ENCODE measurements around the gene RAB36. TPM values are rescaled to one million over a fixed set of nuclear protein-coding genes. Genes with fewer than 3 reads are reported as not detected.

Gene RAB36
- total RNA-seq, 4 donors from 2014 or later, result 1.2 to 3.6 (median 1.8) TPM

DNA sequence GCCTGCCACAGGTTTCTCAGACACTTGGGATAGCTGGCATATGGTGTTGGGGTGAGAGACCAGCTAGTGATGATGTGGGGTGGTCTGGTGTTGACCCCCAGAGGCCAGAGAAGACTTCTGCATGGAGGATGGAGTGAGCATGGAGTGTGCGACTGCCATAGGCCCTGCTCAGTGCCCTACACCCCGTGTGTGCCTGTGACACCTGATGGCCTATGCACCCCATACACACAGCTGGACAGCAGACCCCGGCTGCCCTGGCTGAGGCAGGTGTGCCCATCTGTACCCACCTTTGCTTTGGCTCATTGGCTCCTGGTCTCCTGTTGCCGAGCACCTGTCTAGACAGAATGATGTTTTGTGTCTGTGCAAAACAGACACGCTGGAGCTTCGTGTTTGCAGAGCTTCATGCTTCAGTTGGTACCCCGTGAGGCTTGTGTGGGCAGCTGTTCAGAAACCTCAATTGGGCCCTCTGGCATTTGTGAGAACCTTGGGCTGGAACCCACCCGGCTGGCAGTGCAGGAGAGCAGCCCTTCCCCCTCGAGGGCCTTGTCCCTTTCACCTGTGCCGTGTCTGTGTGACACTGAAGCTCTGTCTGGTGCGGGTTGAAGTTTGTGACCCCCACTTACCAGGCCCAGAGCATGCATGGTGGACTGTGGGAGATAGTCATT lies 62.6 kb downstream of the RAB36 start:
- no peak for DNase-seq (ENCODE audit: low spot score in 2 of 2)
- WGBS, 2 donors, result 90 to 93% methylated on average over 10 to 11 of the region's 11 CpGs
- intact Hi-C loops (cut with DNase I; ENCODE audit: low total_unique reads), result no loop called here
- H3K4me3 ChIP-seq (ENCODE audit: low read depth, poor library complexity, severe bottlenecking), result no peak overlapping the region
- TF ChIP-seq POLR2A (IDR thresholded peaks at IDR 0.05), result no peak
- TF ChIP-seq, protein P1, sequence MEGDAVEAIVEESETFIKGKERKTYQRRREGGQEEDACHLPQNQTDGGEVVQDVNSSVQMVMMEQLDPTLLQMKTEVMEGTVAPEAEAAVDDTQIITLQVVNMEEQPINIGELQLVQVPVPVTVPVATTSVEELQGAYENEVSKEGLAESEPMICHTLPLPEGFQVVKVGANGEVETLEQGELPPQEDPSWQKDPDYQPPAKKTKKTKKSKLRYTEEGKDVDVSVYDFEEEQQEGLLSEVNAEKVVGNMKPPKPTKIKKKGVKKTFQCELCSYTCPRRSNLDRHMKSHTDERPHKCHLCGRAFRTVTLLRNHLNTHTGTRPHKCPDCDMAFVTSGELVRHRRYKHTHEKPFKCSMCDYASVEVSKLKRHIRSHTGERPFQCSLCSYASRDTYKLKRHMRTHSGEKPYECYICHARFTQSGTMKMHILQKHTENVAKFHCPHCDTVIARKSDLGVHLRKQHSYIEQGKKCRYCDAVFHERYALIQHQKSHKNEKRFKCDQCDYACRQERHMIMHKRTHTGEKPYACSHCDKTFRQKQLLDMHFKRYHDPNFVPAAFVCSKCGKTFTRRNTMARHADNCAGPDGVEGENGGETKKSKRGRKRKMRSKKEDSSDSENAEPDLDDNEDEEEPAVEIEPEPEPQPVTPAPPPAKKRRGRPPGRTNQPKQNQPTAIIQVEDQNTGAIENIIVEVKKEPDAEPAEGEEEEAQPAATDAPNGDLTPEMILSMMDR (IDR thresholded peaks at IDR 0.05), result no peak

DNA sequence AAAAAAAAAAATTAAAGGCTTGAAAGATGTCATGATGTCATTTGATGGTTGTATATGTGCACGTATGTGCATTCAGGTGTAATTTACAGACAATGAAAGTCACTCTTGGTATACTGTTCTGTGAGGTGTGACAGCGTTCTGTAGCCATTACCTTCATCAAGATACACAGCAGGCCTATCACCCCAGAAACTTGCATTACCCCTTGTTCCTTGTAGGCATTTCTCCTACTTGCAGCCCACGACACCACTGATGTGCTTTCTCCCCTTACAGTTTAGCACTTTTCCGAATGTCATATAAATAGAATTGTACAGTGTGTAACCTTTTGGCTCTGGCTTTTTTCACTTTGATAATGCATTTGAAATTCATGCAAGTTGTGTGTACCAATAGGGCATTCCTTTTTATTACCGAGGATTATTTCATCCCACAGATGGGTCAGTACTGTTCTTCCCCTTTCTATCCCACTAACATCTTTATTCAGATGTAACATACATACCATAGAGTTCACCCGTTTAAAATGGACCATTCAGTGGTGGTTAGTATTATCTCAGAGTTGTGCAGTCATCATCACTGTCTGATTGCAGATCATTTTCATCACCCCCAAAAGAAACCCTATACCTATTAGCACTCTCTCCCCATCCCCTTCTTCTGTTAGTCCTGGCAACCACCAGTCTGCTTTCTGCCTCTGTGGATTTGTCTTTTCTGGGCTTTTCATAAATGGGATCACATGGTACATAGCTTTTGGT lies 65.3 kb downstream of the RAB36 start:
- intact Hi-C loops (cut with DNase I; ENCODE audit: low total_unique reads), result no loop called here
- WGBS, 2 donors, result 89 to 93% methylated on average over 6 of the region's 6 CpGs
- H3K4me3 ChIP-seq (ENCODE audit: low read depth, poor library complexity, severe bottlenecking), result no peak overlapping the region
- DNase-seq (ENCODE audit: low spot score in 2 of 2), result no peak
- TF ChIP-seq, protein P1 (IDR thresholded peaks at IDR 0.05), result no peak
- TF ChIP-seq POLR2A (IDR thresholded peaks at IDR 0.05), result no peak

DNA sequence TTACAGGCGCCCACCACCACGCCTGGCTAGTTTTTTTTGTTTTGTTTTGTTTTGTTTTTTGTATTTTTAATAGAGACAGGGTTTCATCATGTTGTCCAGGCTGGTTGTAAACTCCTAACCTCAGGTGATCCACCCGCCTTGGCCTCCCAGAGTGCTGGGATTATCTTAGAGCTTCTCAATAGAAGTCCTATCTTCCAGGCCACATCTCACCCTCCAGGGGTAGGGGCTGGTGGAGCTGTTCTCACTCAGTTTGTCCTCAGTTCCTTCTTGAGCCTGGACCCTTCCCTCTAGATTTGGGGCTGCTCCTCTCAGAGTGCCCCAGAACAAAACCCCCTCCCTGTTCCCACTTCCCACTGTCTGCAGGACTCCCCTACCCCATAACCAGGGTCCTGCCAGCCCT lies 66.3 kb downstream of the RAB36 start:
- H3K4me3 ChIP-seq (ENCODE audit: low read depth, poor library complexity, severe bottlenecking), result no peak overlapping the region
- no peak for DNase-seq (ENCODE audit: low spot score in 2 of 2)
- 94 to 95% methylated on average over 3 of the region's 3 CpGs for whole genome bisulfite sequencing, 2 donors
- intact Hi-C loops (cut with DNase I; ENCODE audit: low total_unique reads), result no loop called here
- TF ChIP-seq, protein P1 (IDR thresholded peaks at IDR 0.05), result no peak
- TF ChIP-seq POLR2A (IDR thresholded peaks at IDR 0.05), result no peak

DNA sequence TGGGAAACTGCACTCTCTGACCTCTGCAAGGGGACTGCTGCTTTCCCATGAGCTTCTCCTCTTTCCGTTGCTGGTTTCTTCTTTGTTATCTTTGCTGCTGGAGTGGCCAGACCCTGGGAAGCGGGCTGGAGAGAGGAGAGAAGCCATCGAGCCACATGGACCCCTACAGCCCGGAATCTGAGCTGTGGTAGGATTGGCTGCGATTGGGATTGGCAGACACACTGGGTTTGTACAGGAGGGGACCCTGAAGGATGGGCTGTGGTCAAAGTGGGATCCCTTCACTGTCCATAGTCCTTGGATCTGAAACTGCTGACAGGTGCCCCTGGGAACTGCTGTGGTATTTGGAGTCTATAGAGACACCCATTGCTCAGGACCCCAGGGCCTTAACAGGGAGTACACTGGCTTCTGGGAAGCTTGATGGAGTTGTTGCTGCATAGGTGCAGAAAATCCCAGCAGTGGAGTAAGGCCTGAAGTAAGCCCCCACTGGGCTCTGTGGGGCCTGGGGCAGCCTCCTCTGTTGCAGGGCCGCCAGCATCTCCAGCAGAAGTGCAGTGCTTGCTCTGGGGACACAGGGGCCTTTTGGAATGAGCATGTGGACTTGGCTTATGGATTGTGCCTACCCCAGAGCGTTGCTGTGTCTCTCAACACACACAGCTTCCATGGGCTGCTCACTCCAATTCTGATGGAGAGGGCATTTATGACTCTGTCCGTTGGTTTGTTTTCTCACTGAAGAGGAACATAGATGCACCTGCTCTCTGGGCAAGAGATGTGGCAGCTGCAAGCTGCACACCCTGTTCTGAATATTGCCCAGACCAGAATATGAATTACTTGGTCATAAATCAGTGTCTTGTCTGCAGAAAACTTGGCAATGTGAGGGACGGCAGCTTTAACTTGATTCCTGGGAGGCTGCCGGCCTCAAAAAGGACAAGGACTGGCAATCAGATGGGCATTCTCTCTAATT lies 67.1 kb downstream of the RAB36 start:
- intact Hi-C loops (cut with DNase I; ENCODE audit: low total_unique reads), result no loop called here
- no peak for DNase-seq (ENCODE audit: low spot score in 2 of 2)
- TF ChIP-seq, protein P1 (IDR thresholded peaks at IDR 0.05), result no peak
- no peak for TF ChIP-seq POLR2A (IDR thresholded peaks at IDR 0.05)
- WGBS, 2 donors, result 76 to 81% methylated on average over 10 of the region's 10 CpGs
- H3K4me3 ChIP-seq (ENCODE audit: low read depth, poor library complexity, severe bottlenecking), result no peak overlapping the region

DNA sequence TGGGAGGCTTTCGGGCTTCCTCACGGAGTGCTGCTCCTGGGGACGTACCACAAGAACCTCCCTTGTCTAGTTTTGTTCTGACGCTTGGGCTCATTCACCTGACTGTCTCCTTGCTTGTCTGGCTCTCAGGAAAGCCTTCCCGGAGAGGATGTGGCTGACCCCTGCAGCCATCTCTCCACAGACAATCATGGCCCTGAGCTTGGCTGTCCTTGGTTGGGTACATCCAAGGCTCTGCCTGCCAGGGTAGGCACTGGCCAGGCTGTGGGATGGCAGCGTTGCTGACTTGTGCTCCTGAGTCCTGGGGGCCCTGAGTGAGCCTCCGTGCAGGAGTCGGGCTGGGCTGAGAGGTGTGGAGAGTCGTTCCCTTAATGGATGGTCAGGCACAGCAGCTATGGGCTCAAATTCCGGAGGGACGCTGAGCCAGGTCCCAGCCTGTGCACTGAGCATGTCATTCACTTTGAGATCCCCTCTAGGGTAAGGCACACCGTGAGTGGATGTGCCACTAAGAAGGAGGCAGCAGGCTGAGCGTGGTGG lies 67.8 kb downstream of the RAB36 start:
- H3K4me3 ChIP-seq (ENCODE audit: low read depth, poor library complexity, severe bottlenecking), result no peak overlapping the region
- WGBS, 2 donors, result 84 to 85% methylated on average over 11 to 12 of the region's 13 CpGs
- intact Hi-C loops (cut with DNase I; ENCODE audit: low total_unique reads), result no loop called here
- TF ChIP-seq, protein P1 (IDR thresholded peaks at IDR 0.05), result no peak
- TF ChIP-seq POLR2A (IDR thresholded peaks at IDR 0.05), result no peak
- no peak for DNase-seq (ENCODE audit: low spot score in 2 of 2)

Data from lower leg skin (tissue), 4 donors.